SK-N-SH (cell line): ENCODE results near the gene IPO8. TPM values are rescaled to one million over a fixed set of nuclear protein-coding genes. Genes with fewer than 3 reads are reported as not detected.

Source experiments
- CTCF ChIA-PET: fragments of 300-600, 350-600 bp; formaldehyde crosslinking; extraction: SDS; loops from one replicate; lab custom pipeline; 2021; lab: Yijun Ruan, JAX
- POLR2A ChIA-PET: fragments of 350-600 bp; sonication (Branson Sonifier 250); formaldehyde crosslinking; extraction: SDS; loops from one replicate; lab custom pipeline; 2020; ENCODE audit warnings: antibody characterized with exemption, inconsistent platforms; lab: Yijun Ruan, JAX
- DNase-seq: peaks from one replicate; pipeline ENCODE4 v3.0.0; 2012
- H2AFZ ChIP-seq: fragments of 200-600 bp; sonication (generic); 2 replicates; pipeline ENCODE4 v1.8.1; 2016; ENCODE audit warnings: antibody characterized with exemption, mild to moderate bottlenecking, low read depth
- H3F3A ChIP-seq: fragments of 200-600 bp; sonication (generic); replicated peaks from 2 replicates; pipeline ENCODE3; 2016; ENCODE audit warnings: antibody characterized with exemption, mild to moderate bottlenecking; ENCODE audit not compliant: insufficient read depth
- H3K27ac ChIP-seq, 2 experiments: fragments of 200-500 bp in 1 of 2; fragments of 200-600 bp in 1 of 2; sonication (Bioruptor generic) in 1 of 2; sonication (generic), shearing (Covaris generic) in 1 of 2; 2 replicates each; pipeline versions ENCODE4 v1.5.1 to v1.6.1; 2014 to 2016; ENCODE audit warnings: low read depth in 2 of 2, inconsistent platforms in 1 of 2, low read length in 1 of 2, mild to moderate bottlenecking in 1 of 2, mixed read lengths in 1 of 2
- H3K27me3 ChIP-seq: fragments of 200-600 bp; sonication (generic), shearing (Covaris generic); 2 replicates; pipeline ENCODE4 v1.6.1; 2016; ENCODE audit warnings: mixed run types; ENCODE audit not compliant: insufficient read depth
- H3K36me3 ChIP-seq, 2 experiments: fragments of 200-500 bp in 1 of 2; fragments of 200-600 bp in 1 of 2; sonication (Bioruptor generic) in 1 of 2; sonication (generic) in 1 of 2; replicated peaks in 1 of 2; 2 replicates each; pipeline versions ENCODE3 to v1.5.1; 2014 to 2016; ENCODE audit warnings: low read length in 1 of 2, mild to moderate bottlenecking in 1 of 2; ENCODE audit not compliant: insufficient read depth in 2 of 2, control insufficient read depth in 1 of 2
- H3K4me1 ChIP-seq, 2 experiments: fragments of 200-500 bp in 1 of 2; fragments of 200-600 bp in 1 of 2; sonication (Bioruptor generic) in 1 of 2; sonication (generic), shearing (Covaris generic) in 1 of 2; 2 replicates each; pipeline versions ENCODE4 v1.5.1 to v1.6.1; 2014 to 2016; ENCODE audit warnings: low read depth in 1 of 2, low read length in 1 of 2, mixed run types in 1 of 2; ENCODE audit not compliant: insufficient read depth in 2 of 2, control insufficient read depth in 1 of 2
- H3K4me2 ChIP-seq: fragments of 200-600 bp; sonication (generic), shearing (Covaris generic); 2 replicates; pipeline ENCODE4 v1.6.1; 2017; ENCODE audit warnings: mixed run types
- H3K4me3 ChIP-seq, 2 experiments: fragments of 200-500 bp in 1 of 2; fragments of 200-600 bp in 1 of 2; sonication (Bioruptor generic) in 1 of 2; sonication (generic), shearing (Covaris generic) in 1 of 2; 2 replicates each; pipeline versions ENCODE4 v1.5.1 to v1.8.1; 2014 to 2016; ENCODE audit warnings: low read depth in 2 of 2, inconsistent platforms in 1 of 2, low read length in 1 of 2, mild to moderate bottlenecking in 1 of 2, mixed read lengths in 1 of 2, moderate library complexity in 1 of 2
- H3K79me2 ChIP-seq: fragments of 200-600 bp; sonication (generic); 2 replicates; pipeline ENCODE4 v1.8.1; 2017; ENCODE audit warnings: mild to moderate bottlenecking; ENCODE audit not compliant: insufficient read depth
- H3K9ac ChIP-seq: fragments of 200-600 bp; sonication (generic); 2 replicates; pipeline ENCODE4 v1.6.1; 2017; ENCODE audit warnings: mixed run types
- H3K9me2 ChIP-seq: fragments of 200-600 bp; sonication (generic); 2 replicates; pipeline ENCODE4 v1.6.1; 2017; ENCODE audit warnings: mixed run types
- H3K9me3 ChIP-seq: fragments of 200-600 bp; sonication (generic); 2 replicates; pipeline ENCODE4 v1.6.1; 2017; ENCODE audit warnings: mixed run types, mild to moderate bottlenecking, moderate library complexity
- H4K20me1 ChIP-seq: fragments of 200-600 bp; sonication (generic); 2 replicates; pipeline ENCODE4 v1.6.1; 2017; ENCODE audit warnings: mild to moderate bottlenecking, mixed run types; ENCODE audit not compliant: insufficient read depth
- CHD2 ChIP-seq: fragments of 150-350 bp; IDR thresholded peaks from 2 replicates; pipeline ENCODE4 v1.6.1; 2018; ENCODE audit warnings: low read length; ENCODE audit not compliant: partially characterized antibody
- EP300 ChIP-seq, 2 experiments: IDR thresholded peaks; 2 replicates each; pipeline versions ENCODE4 v1.4.0 to v1.6.1; 2012; ENCODE audit warnings: borderline replicate concordance in 1 of 2, low read depth in 1 of 2, low read length in 1 of 2
- FOSL2 ChIP-seq: IDR thresholded peaks from 2 replicates; pipeline ENCODE4 v1.4.0; 2012; ENCODE audit warnings: low read depth, mild to moderate bottlenecking, moderate library complexity, borderline replicate concordance
- GABPA ChIP-seq: IDR thresholded peaks from 2 replicates; pipeline ENCODE4 v1.4.0; 2012; ENCODE audit warnings: low read depth, mild to moderate bottlenecking
- JUND ChIP-seq: IDR thresholded peaks from 2 replicates; pipeline ENCODE4 v1.4.0; 2012
- MEF2A ChIP-seq: IDR thresholded peaks from 2 replicates; pipeline ENCODE4 v1.4.0; 2012; ENCODE audit warnings: low read depth, borderline replicate concordance
- NFIC ChIP-seq: IDR thresholded peaks from 2 replicates; pipeline ENCODE4 v1.4.0; 2012; ENCODE audit warnings: borderline replicate concordance
- NRF1 ChIP-seq: IDR thresholded peaks from 2 replicates; pipeline ENCODE4 v1.6.1; 2012; ENCODE audit warnings: low read depth, mild to moderate bottlenecking, low read length
- PBX3 ChIP-seq: IDR thresholded peaks from 2 replicates; pipeline ENCODE4; 2012
- RCOR1 ChIP-seq: fragments of 150-350 bp; IDR thresholded peaks from 2 replicates; pipeline ENCODE4 v1.6.1; 2017; ENCODE audit warnings: antibody characterized with exemption, low read length
- RXRA ChIP-seq: IDR thresholded peaks from 2 replicates; pipeline ENCODE4 v1.4.0; 2012; ENCODE audit warnings: low read depth, mild to moderate bottlenecking, borderline replicate concordance
- SMC3 ChIP-seq: IDR thresholded peaks from 2 replicates; pipeline ENCODE4 v1.6.1; 2012; ENCODE audit warnings: low read depth, low read length, improper control_type of control experiment
- ZBTB33 ChIP-seq: IDR thresholded peaks from 2 replicates; pipeline ENCODE4 v1.4.0; 2012; ENCODE audit warnings: low read depth, borderline replicate concordance
- WGBS: methylation state at CpG from one replicate; pipeline ENCODE4 v1.1.6; 2017; ENCODE audit warnings: low lambda C conversion rate; 5-methylcytosine and 5-hydroxymethylcytosine counted together
- polyA plus RNA-seq, 3 experiments: library from polyadenylated mRNA; depleted of rRNA; stranded (reverse); fragments of >200 nt; gene quantifications; 2 replicates each; pipeline ENCODE4 v1.2.3, GENCODE V29; 2012
- TF ChIP-seq, protein P1 (sequence below): fragments of 200-600 bp; sonication (generic); IDR thresholded peaks from 2 replicates; pipeline ENCODE4 v1.6.1; 2017; ENCODE audit warnings: antibody characterized with exemption, mild to moderate bottlenecking, moderate library complexity
- TF ChIP-seq, protein P2 (sequence below): IDR thresholded peaks from 2 replicates; pipeline ENCODE4 v1.4.0; 2012; ENCODE audit warnings: low read depth, borderline replicate concordance
- TF ChIP-seq, protein P3 (sequence below): fragments of 150-350 bp; IDR thresholded peaks from 2 replicates; pipeline ENCODE4 v1.6.1; 2016; ENCODE audit warnings: mild to moderate bottlenecking, low read depth, low read length

IPO8 gene
- polyA plus RNA-seq, 1 of the 3 experiments (the other 2 are of a cell fraction), result 5.8 TPM

DNA sequence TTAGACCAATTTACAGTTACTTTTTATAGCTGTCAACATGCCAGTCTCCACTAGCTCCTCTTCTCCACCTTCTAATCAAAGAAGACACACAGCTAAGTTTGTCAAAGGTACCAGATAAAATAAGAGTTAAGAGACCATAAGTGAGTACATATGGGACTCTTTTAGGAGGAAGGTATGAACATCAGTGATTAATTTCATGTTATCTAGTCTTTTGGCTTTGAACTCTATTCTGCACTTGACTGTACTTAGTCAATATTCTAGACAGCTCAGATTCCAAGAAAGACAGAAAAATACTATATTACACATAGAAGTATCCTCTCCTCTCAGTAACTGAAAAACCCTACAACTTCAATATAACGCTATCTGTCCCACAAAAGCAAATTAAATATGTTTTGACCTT lies 31.0 kb upstream of the IPO8 start:
- no peak overlapping the region for H3K9ac ChIP-seq
- H2AFZ ChIP-seq, result no peak overlapping the region
- no peak overlapping the region for H3K4me2 ChIP-seq
- no peaks in the 10 kb centered on the region for H4K20me1 ChIP-seq
- ChIA-PET CTCF (interaction anchor here (0.8 to 1.4 kb wide), 3 partner anchors 20 to 81 kb away, joined by 3 to 4 read pairs (median 3); no protein-coding TSS in a partner anchor), POLR2A (no interaction called here)
- DNase-seq, result no peak
- 96% methylated on average over 1 of the region's 1 CpG for WGBS
- H3K9me3 ChIP-seq, result no peaks in the 10 kb centered on the region
- no peaks in the 10 kb centered on the region for H3K9me2 ChIP-seq
- H3K4me3 ChIP-seq, result no peak overlapping the region
- peaks cover 70% of the 10 kb centered on the region for H3K79me2 ChIP-seq
- H3K27ac ChIP-seq, result peak overlapping the region in 1 of 2 experiments; percentile 72; a peak in 2 of 4 replicates
- H3K27me3 ChIP-seq, result no peaks in the 10 kb centered on the region
- TF ChIP-seq RXRA (no peak), PBX3 (no peak), RCOR1 (no peak), MEF2A (no peak), FOSL2 (no peak), NFIC (no peak), GABPA (no peak), EP300 (IDR thresholded peaks at IDR 0.05; ENCODE audit: borderline replicate concordance in 1 of 2, low read depth in 1 of 2, low read length in 1 of 2) (no peak), SMC3 (no peak), JUND (no peak), NRF1 (no peak), CHD2 (no peak), ZBTB33 (no peak)
- TF ChIP-seq, protein P1, sequence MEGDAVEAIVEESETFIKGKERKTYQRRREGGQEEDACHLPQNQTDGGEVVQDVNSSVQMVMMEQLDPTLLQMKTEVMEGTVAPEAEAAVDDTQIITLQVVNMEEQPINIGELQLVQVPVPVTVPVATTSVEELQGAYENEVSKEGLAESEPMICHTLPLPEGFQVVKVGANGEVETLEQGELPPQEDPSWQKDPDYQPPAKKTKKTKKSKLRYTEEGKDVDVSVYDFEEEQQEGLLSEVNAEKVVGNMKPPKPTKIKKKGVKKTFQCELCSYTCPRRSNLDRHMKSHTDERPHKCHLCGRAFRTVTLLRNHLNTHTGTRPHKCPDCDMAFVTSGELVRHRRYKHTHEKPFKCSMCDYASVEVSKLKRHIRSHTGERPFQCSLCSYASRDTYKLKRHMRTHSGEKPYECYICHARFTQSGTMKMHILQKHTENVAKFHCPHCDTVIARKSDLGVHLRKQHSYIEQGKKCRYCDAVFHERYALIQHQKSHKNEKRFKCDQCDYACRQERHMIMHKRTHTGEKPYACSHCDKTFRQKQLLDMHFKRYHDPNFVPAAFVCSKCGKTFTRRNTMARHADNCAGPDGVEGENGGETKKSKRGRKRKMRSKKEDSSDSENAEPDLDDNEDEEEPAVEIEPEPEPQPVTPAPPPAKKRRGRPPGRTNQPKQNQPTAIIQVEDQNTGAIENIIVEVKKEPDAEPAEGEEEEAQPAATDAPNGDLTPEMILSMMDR, result no peak
- TF ChIP-seq, protein P2, sequence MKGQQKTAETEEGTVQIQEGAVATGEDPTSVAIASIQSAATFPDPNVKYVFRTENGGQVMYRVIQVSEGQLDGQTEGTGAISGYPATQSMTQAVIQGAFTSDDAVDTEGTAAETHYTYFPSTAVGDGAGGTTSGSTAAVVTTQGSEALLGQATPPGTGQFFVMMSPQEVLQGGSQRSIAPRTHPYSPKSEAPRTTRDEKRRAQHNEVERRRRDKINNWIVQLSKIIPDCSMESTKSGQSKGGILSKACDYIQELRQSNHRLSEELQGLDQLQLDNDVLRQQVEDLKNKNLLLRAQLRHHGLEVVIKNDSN, result no peak
- TF ChIP-seq, protein P3, sequence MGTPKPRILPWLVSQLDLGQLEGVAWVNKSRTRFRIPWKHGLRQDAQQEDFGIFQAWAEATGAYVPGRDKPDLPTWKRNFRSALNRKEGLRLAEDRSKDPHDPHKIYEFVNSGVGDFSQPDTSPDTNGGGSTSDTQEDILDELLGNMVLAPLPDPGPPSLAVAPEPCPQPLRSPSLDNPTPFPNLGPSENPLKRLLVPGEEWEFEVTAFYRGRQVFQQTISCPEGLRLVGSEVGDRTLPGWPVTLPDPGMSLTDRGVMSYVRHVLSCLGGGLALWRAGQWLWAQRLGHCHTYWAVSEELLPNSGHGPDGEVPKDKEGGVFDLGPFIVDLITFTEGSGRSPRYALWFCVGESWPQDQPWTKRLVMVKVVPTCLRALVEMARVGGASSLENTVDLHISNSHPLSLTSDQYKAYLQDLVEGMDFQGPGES, result no peak
- peaks cover 0 to 15% of the 10 kb centered on the region in 2 experiments; a peak in 2 of 4 replicates for H3K4me1 ChIP-seq
- peaks cover 55 to 61% of the 10 kb centered on the region in 2 experiments for H3K36me3 ChIP-seq
- H3F3A ChIP-seq, result peaks cover 13% of the 10 kb centered on the region
